ENCODE measurements around the gene MBNL2.

The MBNL2 gene

GRCh38 chr13:97266332-97266731 is 44.2 kb downstream of the MBNL2 start:
- TF ChIP-seq SPI1 (IDR thresholded peaks at IDR 0.05; ENCODE audit: borderline replicate concordance, low read depth), result no peak
- TF ChIP-seq CTCF (IDR thresholded peaks at IDR 0.05; ENCODE audit: insufficient read depth, low read length), result no peak
- no peak for TF ChIP-seq GABPA (IDR thresholded peaks at IDR 0.05; ENCODE audit: low read depth)
- TF ChIP-seq REST (IDR thresholded peaks at IDR 0.05; ENCODE audit: insufficient replicate concordance, low read depth), result no peak
- TF ChIP-seq POLR2AphosphoS5 (IDR thresholded peaks at IDR 0.05; ENCODE audit: low read depth), result no peak
- Histone ChIP-seq H3K27ac (replicated peaks) (no peak overlapping the region), H3K27me3 (ENCODE audit: insufficient read depth, poor library complexity, severe bottlenecking) (no peaks in the 10 kb centered on the region), H3K4me3 (replicated peaks; ENCODE audit: insufficient read depth, low read length) (no peak overlapping the region)
- DNase-seq (ENCODE audit: low read depth in 1 of 2, low spot score in 1 of 2), result no peak

GRCh38 chr13:97266772-97267417 is 44.8 kb downstream of the MBNL2 start:
- Histone ChIP-seq H3K4me3 (replicated peaks; ENCODE audit: insufficient read depth, low read length) (no peak overlapping the region), H3K27ac (replicated peaks) (no peak overlapping the region), H3K27me3 (ENCODE audit: insufficient read depth, poor library complexity, severe bottlenecking) (no peaks in the 10 kb centered on the region)
- TF ChIP-seq CTCF (IDR thresholded peaks at IDR 0.05; ENCODE audit: insufficient read depth, low read length) (no peak), SPI1 (IDR thresholded peaks at IDR 0.05; ENCODE audit: borderline replicate concordance, low read depth) (no peak)
- no peak for DNase-seq (ENCODE audit: low read depth in 1 of 2, low spot score in 1 of 2)

GRCh38 chr13:97267418-97268059 is 45.4 kb downstream of the MBNL2 start:
- Histone ChIP-seq H3K27ac (replicated peaks) (no peak overlapping the region), H3K4me3 (replicated peaks; ENCODE audit: insufficient read depth, low read length) (no peak overlapping the region), H3K27me3 (ENCODE audit: insufficient read depth, poor library complexity, severe bottlenecking) (no peaks in the 10 kb centered on the region)
- TF ChIP-seq GABPA (IDR thresholded peaks at IDR 0.05; ENCODE audit: low read depth) (no peak), REST (IDR thresholded peaks at IDR 0.05; ENCODE audit: insufficient replicate concordance, low read depth) (no peak), CTCF (IDR thresholded peaks at IDR 0.05; ENCODE audit: insufficient read depth, low read length) (no peak), POLR2AphosphoS5 (IDR thresholded peaks at IDR 0.05; ENCODE audit: low read depth) (no peak), SPI1 (IDR thresholded peaks at IDR 0.05; ENCODE audit: borderline replicate concordance, low read depth) (no peak)
- no peak for DNase-seq (ENCODE audit: low read depth in 1 of 2, low spot score in 1 of 2)

All from HL-60 (cell line).